Glutamatergic neuron (in vitro differentiated cells): ENCODE results near the gene RPL26. TPM values are rescaled to one million over a fixed set of nuclear protein-coding genes. Genes with fewer than 3 reads are reported as not detected.

Experiments used
- DNase-seq: peaks from one replicate; pipeline ENCODE4 v3.0.0; 2022
- H3K27ac Mint-ChIP-seq: one replicate; pipeline ENCODE4 v1.8.0; 2020; ENCODE audit warnings: mild to moderate bottlenecking, mixed read lengths, inconsistent platforms; ENCODE audit not compliant: unreplicated experiment
- H3K27me3 Mint-ChIP-seq: one replicate; pipeline ENCODE4 v1.8.0; 2020; ENCODE audit warnings: mild to moderate bottlenecking, moderate library complexity, mixed read lengths, inconsistent platforms; ENCODE audit not compliant: unreplicated experiment
- H3K36me3 Mint-ChIP-seq: one replicate; pipeline ENCODE4 v1.8.0; 2020; ENCODE audit warnings: mild to moderate bottlenecking, mixed read lengths, inconsistent platforms; ENCODE audit not compliant: unreplicated experiment
- H3K4me1 Mint-ChIP-seq: one replicate; pipeline ENCODE4 v1.8.0; 2020; ENCODE audit warnings: mild to moderate bottlenecking, low read depth, mixed read lengths, inconsistent platforms; ENCODE audit not compliant: unreplicated experiment
- H3K4me3 Mint-ChIP-seq: one replicate; pipeline ENCODE4 v1.8.0; 2020; ENCODE audit warnings: mild to moderate bottlenecking, mixed read lengths, inconsistent platforms; ENCODE audit not compliant: unreplicated experiment
- H3K9me3 Mint-ChIP-seq: one replicate; pipeline ENCODE4 v1.8.0; 2020; ENCODE audit warnings: mild to moderate bottlenecking, moderate library complexity, mixed read lengths, inconsistent platforms; ENCODE audit not compliant: unreplicated experiment
- CTCF ChIP-seq: fragments of 200-600 bp; sonication (generic); IDR thresholded peaks from one replicate; pipeline ENCODE4 v1.5.0; 2021; ENCODE audit not compliant: partially characterized antibody, unreplicated experiment
- total RNA-seq: library from RNA; stranded (reverse); fragmentation: NEBNext Ultra II Directional; extraction: Animal tissue kit (Norgen Biotek cat#: 25700); gene quantifications from one replicate; pipeline ENCODE4 v1.2.1, GENCODE V29; 2021; ENCODE audit not compliant: unreplicated experiment

Gene RPL26
- total RNA-seq, 1 donor from 2014 or later: 941 TPM

DNA sequence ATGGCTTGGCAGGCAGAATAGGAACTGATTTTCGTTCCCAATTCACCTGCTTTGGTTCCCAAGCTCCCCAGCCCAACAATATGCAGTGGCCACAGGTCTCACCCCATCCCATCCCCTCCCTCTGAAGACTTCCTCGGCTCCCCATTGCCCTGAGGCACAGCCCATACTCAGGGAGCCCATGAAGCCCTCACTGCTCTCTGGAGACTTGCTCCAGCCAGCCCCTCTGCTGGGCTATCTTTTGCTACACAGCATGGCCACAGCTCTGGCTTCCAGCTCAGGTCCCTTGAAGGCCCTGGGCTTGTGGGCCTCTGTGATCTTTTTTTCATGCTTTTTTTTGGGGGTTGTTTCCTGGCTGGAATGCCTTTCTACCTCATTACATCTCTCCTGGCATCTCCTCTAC is 23.2 kb upstream of the RPL26 start:
- H3K36me3 Mint-ChIP-seq: no peaks in the 10 kb centered on the region
- no peak for TF ChIP-seq CTCF
- DNase-seq: no peak
- H3K27me3 Mint-ChIP-seq: peaks cover 1% of the 10 kb centered on the region
- no peaks in the 10 kb centered on the region for H3K4me1 Mint-ChIP-seq
- no peak overlapping the region for H3K27ac Mint-ChIP-seq
- H3K4me3 Mint-ChIP-seq: no peak overlapping the region
- no peaks in the 10 kb centered on the region for H3K9me3 Mint-ChIP-seq

DNA sequence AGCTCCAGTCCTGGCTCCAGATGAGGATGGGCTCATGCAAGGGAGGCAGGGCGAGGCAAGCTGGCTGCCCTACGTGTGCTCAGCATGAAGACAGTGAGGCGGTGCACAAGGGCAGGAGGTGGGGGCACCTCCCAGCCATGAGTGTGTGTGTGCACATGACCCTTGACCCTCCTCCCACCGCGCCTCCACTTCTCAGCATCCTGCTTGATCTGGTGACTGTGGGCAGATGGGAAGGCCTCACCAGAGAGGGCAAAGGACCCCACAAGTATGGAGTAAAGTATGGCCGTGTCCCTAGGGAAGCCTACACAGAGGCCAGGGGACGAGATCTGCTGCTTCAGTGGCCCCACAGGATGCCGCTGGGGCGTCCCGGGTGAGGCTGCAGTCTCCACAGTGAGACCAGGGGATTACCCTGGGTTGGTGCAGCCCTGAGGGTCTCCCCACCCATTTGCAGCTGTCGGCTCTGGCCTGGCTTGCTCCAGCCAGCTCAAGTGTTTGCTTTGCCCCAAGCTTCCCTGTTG is 22.6 kb upstream of the RPL26 start:
- no peaks in the 10 kb centered on the region for H3K9me3 Mint-ChIP-seq
- peaks cover 1% of the 10 kb centered on the region for H3K27me3 Mint-ChIP-seq
- H3K4me3 Mint-ChIP-seq: no peak overlapping the region
- DNase-seq: no peak
- no peak for TF ChIP-seq CTCF
- no peak overlapping the region for H3K27ac Mint-ChIP-seq
- H3K36me3 Mint-ChIP-seq: no peaks in the 10 kb centered on the region
- H3K4me1 Mint-ChIP-seq: no peaks in the 10 kb centered on the region

DNA sequence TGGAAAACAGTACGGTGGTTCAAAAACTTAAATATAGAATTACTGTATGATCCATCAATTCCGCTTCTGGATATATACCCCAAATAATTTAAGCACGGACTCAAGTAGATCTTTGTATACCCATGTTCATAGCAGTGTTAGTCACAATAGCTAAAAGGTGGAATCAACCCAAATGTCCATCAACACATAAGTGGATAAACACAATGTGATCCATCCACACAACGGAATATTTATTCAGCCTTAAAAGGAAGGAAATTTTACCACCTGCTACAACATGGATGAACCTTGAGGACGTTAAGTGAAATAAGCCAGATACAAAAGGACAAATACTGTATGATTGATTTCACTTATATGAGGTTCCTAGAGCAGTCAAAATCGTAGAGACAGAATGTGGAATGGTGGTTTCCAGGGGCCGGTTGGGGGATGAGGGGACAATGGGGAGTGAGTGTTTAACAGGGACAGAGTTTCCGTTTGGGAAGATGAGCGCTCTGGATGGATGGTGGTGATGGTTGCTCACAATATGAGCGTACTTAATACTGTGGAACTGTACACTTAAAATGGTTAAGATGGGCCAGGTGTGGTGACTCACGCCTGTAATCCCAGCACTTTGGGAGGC is 20.0 kb upstream of the RPL26 start:
- Mint-ChIP-seq H3K9me3 (no peaks in the 10 kb centered on the region), H3K27ac (no peak overlapping the region), H3K27me3 (peaks cover 1% of the 10 kb centered on the region), H3K36me3 (no peaks in the 10 kb centered on the region), H3K4me1 (no peaks in the 10 kb centered on the region), H3K4me3 (no peak overlapping the region)
- DNase-seq: no peak
- no peak for TF ChIP-seq CTCF

DNA sequence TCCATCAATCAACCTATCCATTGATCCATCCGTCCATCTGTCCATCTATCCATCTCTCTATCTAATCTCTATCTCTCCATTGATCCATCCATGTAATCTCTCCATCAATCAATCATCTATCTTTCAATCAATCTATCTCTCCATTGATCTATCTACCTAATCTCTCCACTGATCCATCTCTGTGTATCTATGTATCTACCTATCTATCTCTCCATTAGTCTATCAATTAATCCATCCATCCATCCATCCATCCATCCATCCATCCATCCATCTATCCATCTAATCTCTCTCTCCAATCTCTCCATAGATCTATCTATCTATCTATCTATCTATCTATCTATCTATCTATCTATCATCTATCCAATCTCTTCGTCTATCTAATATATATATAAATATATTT is 18.1 kb upstream of the RPL26 start:
- Mint-ChIP-seq H3K4me3 (no peak overlapping the region), H3K27ac (no peak overlapping the region)

GRCh38 chr17:8398980-8399379 is 16.0 kb upstream of the RPL26 start:
- no peaks in the 10 kb centered on the region for H3K36me3 Mint-ChIP-seq

More for the DNA sequence above, 18.1 kb upstream of the RPL26 start:
- Mint-ChIP-seq H3K9me3 (no peaks in the 10 kb centered on the region), H3K27me3 (peaks cover 3% of the 10 kb centered on the region), H3K36me3 (no peaks in the 10 kb centered on the region), H3K4me1 (no peaks in the 10 kb centered on the region)
- no peak for DNase-seq
- TF ChIP-seq CTCF: no peak

More at GRCh38 chr17:8398980-8399379, 16.0 kb upstream of the RPL26 start:
- no peaks in the 10 kb centered on the region for H3K4me1 Mint-ChIP-seq
- no peak overlapping the region for H3K27ac Mint-ChIP-seq
- peaks cover 5% of the 10 kb centered on the region for H3K27me3 Mint-ChIP-seq
- DNase-seq: no peak
- H3K9me3 Mint-ChIP-seq: no peaks in the 10 kb centered on the region
- no peak for TF ChIP-seq CTCF
- no peak overlapping the region for H3K4me3 Mint-ChIP-seq
